ENCODE results near the gene RTN4R.

GRCh38 chr22:20217563-20217962 is 50.6 kb downstream of the RTN4R start:
- TF ChIP-seq, protein P1, sequence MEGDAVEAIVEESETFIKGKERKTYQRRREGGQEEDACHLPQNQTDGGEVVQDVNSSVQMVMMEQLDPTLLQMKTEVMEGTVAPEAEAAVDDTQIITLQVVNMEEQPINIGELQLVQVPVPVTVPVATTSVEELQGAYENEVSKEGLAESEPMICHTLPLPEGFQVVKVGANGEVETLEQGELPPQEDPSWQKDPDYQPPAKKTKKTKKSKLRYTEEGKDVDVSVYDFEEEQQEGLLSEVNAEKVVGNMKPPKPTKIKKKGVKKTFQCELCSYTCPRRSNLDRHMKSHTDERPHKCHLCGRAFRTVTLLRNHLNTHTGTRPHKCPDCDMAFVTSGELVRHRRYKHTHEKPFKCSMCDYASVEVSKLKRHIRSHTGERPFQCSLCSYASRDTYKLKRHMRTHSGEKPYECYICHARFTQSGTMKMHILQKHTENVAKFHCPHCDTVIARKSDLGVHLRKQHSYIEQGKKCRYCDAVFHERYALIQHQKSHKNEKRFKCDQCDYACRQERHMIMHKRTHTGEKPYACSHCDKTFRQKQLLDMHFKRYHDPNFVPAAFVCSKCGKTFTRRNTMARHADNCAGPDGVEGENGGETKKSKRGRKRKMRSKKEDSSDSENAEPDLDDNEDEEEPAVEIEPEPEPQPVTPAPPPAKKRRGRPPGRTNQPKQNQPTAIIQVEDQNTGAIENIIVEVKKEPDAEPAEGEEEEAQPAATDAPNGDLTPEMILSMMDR (IDR thresholded peaks at IDR 0.05; ENCODE audit: low read length) = no peak
- TF ChIP-seq EZH2 (IDR thresholded peaks at IDR 0.05; ENCODE audit: borderline replicate concordance, low read length) = no peak
